GM19397 (cell line): ENCODE measurements around the gene INHBB.

ENCODE experiments used
- ATAC-seq: cut with Tn5 transposase; IDR thresholded peaks from one replicate; pipeline ENCODE4 v1.9.1; 2021; ENCODE audit warnings: mild to moderate bottlenecking, moderate library complexity; ENCODE audit not compliant: unreplicated experiment

INHBB gene

DNA sequence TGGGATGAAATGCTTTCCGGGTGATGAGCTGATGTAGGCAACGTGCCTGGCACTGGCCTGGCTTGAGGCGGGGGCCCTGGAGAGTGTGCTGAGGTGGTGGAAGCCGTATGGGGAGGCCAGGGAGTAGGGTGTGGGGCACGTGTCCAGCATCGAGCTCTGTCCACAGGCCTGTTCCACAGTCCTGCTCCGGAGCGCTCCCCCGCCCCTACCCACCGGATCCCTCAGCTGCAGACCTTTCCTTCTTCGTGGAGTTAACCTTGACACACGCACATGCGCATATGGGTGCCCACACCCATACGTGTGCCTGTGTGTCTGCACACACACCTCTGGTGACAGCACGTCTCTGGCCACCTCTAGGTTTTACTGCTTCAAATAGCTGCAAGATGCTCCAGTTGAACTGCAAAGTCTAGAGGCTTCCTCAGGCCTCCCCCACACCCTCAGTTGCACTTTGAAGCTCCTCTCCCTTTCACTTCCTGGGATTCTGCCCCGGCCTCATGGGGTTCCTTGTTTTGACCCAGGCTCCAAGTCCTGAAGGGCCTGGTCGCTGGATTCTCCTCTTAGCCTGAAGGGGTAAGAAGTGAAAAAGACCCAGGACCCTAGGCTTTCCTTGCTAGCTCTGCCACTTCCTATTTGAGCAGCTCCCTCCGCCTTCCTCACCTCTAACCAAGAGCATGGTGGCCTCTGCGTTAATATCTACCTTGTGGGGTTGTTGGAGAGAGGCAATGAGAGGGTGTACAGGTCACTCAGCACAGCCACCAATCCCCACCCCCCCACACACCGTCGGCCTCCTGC lies 49.5 kb downstream of the INHBB start:
- ATAC-seq: no peak

- ATAC-seq: no peak
These were observed 50.3 kb downstream of the INHBB start for GRCh38 chr2:120396013-120396860.

DNA sequence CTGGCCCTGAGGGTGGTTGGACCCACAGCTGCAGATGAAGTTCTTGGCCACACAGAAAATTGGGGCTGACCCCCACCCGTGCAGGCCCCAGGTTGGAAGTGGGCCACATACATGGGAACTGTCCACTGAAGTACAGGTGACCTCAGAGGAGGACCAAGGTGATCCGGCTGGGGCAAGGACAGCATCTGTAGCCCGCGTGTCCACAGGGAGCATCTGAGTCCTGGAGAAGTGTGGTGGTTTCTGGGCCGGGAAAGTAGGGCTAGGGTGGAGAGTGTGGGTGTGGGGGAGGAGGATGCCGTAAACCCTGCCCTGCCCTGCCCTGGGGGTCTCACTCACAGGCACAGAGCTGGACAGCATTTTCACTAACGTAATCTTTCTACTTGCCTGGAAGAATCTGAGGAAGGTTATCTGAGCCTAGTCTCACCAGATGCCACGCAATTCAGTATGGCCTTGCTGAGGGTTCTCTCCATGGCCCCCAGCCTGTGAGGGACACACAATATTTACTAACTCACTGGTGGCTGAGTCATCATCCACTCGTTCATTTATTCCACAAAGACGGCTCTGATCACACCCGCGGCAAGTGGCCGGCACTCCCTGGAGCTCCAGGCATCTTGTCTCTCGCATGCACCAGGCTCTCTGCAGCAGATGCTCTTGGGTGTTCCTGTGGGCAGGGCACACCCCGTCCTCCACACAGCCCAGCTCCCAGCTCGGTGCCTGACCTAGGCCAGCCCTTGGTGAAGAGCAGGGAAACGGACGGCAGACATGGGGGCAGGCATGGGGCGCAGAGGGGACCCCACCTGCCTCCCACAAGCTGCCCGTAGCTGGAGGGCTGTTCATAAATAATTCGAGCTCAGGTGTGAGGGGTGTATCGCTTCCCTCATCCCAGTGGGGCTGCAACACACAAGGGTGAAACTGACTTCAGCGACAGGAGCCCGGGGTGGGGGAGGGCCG lies 51.2 kb downstream of the INHBB start:
- ATAC-seq: no peak

DNA sequence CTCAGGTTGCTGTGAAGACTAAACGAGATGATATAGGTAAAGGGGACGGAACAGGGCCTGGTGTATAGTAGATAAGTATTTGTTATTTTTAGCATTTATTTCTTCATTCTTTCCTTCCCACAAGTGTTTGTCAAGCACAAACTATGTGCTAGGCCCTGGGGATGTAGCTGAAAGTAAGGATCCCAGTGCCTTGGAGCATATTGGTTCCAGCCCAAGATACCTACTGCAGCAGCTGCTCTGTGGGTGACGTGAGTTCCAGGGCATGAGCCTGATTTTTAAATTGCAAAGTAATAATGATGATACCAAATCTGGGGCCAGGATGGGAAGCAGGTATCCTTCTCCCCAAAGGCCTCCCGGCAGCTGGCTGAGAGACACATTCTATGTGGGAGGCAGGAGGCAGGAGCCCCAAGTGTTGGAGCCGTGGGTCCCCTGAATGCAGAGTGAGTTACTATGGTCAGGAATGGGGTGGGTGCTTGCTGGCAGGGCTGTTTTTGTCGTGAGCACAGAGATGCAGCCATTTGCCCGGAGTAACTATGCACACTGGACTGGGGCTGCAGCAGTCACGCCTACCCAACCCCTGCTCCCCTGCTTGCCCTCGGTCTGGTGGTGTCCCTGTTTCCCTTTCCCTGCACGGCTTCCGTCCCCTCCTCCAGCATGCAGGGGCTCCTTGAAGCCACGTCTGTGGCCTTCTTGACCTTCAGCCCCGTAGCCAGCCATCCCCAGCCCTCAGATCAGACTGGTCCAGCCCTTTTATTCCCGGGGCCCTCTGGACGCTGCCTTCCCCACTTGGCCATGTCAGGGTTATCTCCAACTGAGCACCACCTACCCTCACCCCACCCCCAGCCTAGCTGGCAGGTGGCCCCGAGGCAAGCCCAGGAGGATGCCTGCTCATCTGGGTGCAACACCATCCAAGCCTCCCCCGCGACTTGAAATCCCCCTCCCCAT lies 52.4 kb downstream of the INHBB start:
- no peak for ATAC-seq

GRCh38 chr2:120398996-120399888 lies 53.3 kb downstream of the INHBB start:
- no peak for ATAC-seq

- no peak for ATAC-seq
These were observed 53.9 kb downstream of the INHBB start for GRCh38 chr2:120399889-120400240.

GRCh38 chr2:120400551-120400950 lies 54.6 kb downstream of the INHBB start:
- ATAC-seq: no peak
